Stimulated activated CD4-positive, alpha-beta T cell treated with anti-CD3 and anti-CD28 coated beads, TNF-alpha, amount 100 ng/mL, for 24 hours (primary cell): Measurements from ENCODE around the gene CFAP210.
"Not testable (repeated sequence)": the region's sequence is repeated elsewhere in the genome, so short reads cannot be mapped to it uniquely, and the experiment has no call there.

ENCODE experiments used
- DNase-seq, 3 experiments: peaks; one replicate each; pipeline ENCODE4 v3.0.0-alpha.2; 2020; ENCODE audit warnings: low read depth in 3 of 3

CFAP210 gene

GRCh38 chr2:169713331-169713730 lies 19.1 kb upstream of the CFAP210 start:
- DNase-seq = no peak

GRCh38 chr2:169712791-169713227 lies 18.6 kb upstream of the CFAP210 start:
- DNase-seq = no peak

GRCh38 chr2:169711751-169712509 lies 17.7 kb upstream of the CFAP210 start:
- DNase-seq = no peak

- no peak for DNase-seq
Observed at GRCh38 chr2:169709981-169710380, 15.8 kb upstream of the CFAP210 start.

GRCh38 chr2:169709331-169709730 lies 15.1 kb upstream of the CFAP210 start:
- DNase-seq = no peak

- DNase-seq = no peak
Observed at GRCh38 chr2:169707626-169708025, 13.4 kb upstream of the CFAP210 start.

- DNase-seq = no peak
Observed at GRCh38 chr2:169705927-169706326, 11.7 kb upstream of the CFAP210 start.

- no peak for DNase-seq
Observed at GRCh38 chr2:169704160-169704708, 10.0 kb upstream of the CFAP210 start.

- DNase-seq = no peak
Observed at GRCh38 chr2:169702996-169703395, 8.8 kb upstream of the CFAP210 start.

- DNase-seq = not testable (repeated sequence)
Observed at GRCh38 chr2:169699173-169699572, 5.0 kb upstream of the CFAP210 start.

- no peak for DNase-seq
Observed at GRCh38 chr2:169696381-169696780, 2.2 kb upstream of the CFAP210 start.

- no peak for DNase-seq
Observed at GRCh38 chr2:169694894-169695260, 672 bp upstream of the CFAP210 start.

- DNase-seq = no peak
Observed at GRCh38 chr2:169693360-169693759, 845 bp downstream of the CFAP210 start.

- DNase-seq = no peak
Observed at GRCh38 chr2:169692718-169693117, 1.5 kb downstream of the CFAP210 start.

- no peak for DNase-seq
Observed at GRCh38 chr2:169690958-169691357, 3.2 kb downstream of the CFAP210 start.

GRCh38 chr2:169687943-169688342 lies 6.3 kb downstream of the CFAP210 start:
- not testable (repeated sequence) for DNase-seq

- DNase-seq = not testable (repeated sequence)
Observed at GRCh38 chr2:169686825-169687224, 7.4 kb downstream of the CFAP210 start.

GRCh38 chr2:169684712-169685111 lies 9.5 kb downstream of the CFAP210 start:
- not testable (repeated sequence) for DNase-seq

- no peak for DNase-seq
Observed at GRCh38 chr2:169684135-169684565, 10.1 kb downstream of the CFAP210 start.

- DNase-seq = no peak
Observed at GRCh38 chr2:169683425-169684134, 10.6 kb downstream of the CFAP210 start.

GRCh38 chr2:169683054-169683424 lies 11.2 kb downstream of the CFAP210 start:
- DNase-seq = no peak

GRCh38 chr2:169676850-169677249 lies 17.4 kb downstream of the CFAP210 start:
- DNase-seq = no peak

- DNase-seq = no peak
Observed at GRCh38 chr2:169676357-169676756, 17.8 kb downstream of the CFAP210 start.
